Jurkat, Clone E6-1 (cell line): ENCODE results near the gene BOD1.

Source experiments
- DNase-seq: peaks from one replicate; pipeline ENCODE4 v3.0.0-alpha.2; 2011; ENCODE audit warnings: low read depth, low spot score
- H3K4me3 ChIP-seq: 2 replicates; pipeline ENCODE4 v1.5.1; 2011; ENCODE audit warnings: mild to moderate bottlenecking, low read length, control low read depth, moderate library complexity

Gene BOD1

GRCh38 chr5:173623296-173623771, 6.9 kb upstream of the BOD1 start:
- DNase-seq = no peak
- no peak overlapping the region for H3K4me3 ChIP-seq

GRCh38 chr5:173622183-173623047, 6.0 kb upstream of the BOD1 start:
- no peak overlapping the region for H3K4me3 ChIP-seq
- no peak for DNase-seq

GRCh38 chr5:173620784-173621183, 4.3 kb upstream of the BOD1 start:
- no peak overlapping the region for H3K4me3 ChIP-seq
- DNase-seq = no peak

GRCh38 chr5:173618927-173619519, 2.6 kb upstream of the BOD1 start:
- DNase-seq = peak; percentile 44
- no peak overlapping the region for H3K4me3 ChIP-seq

- peak overlapping the region; percentile 67 for H3K4me3 ChIP-seq
- peak; percentile 71 for DNase-seq
Measured at GRCh38 chr5:173615884-173616576, 420 bp downstream of the BOD1 start.

GRCh38 chr5:173614591-173614990, 1.9 kb downstream of the BOD1 start:
- H3K4me3 ChIP-seq = peak overlapping the region; percentile 67
- no peak for DNase-seq

GRCh38 chr5:173613433-173614159, 2.9 kb downstream of the BOD1 start:
- DNase-seq = no peak
- H3K4me3 ChIP-seq = no peak overlapping the region

GRCh38 chr5:173612948-173613347, 3.5 kb downstream of the BOD1 start:
- no peak for DNase-seq
- H3K4me3 ChIP-seq = no peak overlapping the region

GRCh38 chr5:173611706-173612105, 4.7 kb downstream of the BOD1 start:
- no peak for DNase-seq
- H3K4me3 ChIP-seq = no peak overlapping the region

- no peak for DNase-seq
- H3K4me3 ChIP-seq = no peak overlapping the region
Measured at GRCh38 chr5:173604141-173604540, 12.3 kb downstream of the BOD1 start.

- no peak overlapping the region for H3K4me3 ChIP-seq
- no peak for DNase-seq
Measured at GRCh38 chr5:173602423-173602822, 14.0 kb downstream of the BOD1 start.

GRCh38 chr5:173598686-173599085, 17.8 kb downstream of the BOD1 start:
- no peak for DNase-seq
- no peak overlapping the region for H3K4me3 ChIP-seq

- no peak for DNase-seq
- no peak overlapping the region for H3K4me3 ChIP-seq
Measured at GRCh38 chr5:173597304-173597703, 19.1 kb downstream of the BOD1 start.

GRCh38 chr5:173595841-173596240, 20.6 kb downstream of the BOD1 start:
- no peak for DNase-seq
- no peak overlapping the region for H3K4me3 ChIP-seq

GRCh38 chr5:173594061-173594460, 22.4 kb downstream of the BOD1 start:
- no peak for DNase-seq

GRCh38 chr5:173592050-173592669, 24.3 kb downstream of the BOD1 start:
- no peak for DNase-seq
- no peak overlapping the region for H3K4me3 ChIP-seq

More at GRCh38 chr5:173594061-173594460, 22.4 kb downstream of the BOD1 start:
- no peak overlapping the region for H3K4me3 ChIP-seq

- no peak overlapping the region for H3K4me3 ChIP-seq
- DNase-seq = no peak
Measured at GRCh38 chr5:173591056-173591514, 25.4 kb downstream of the BOD1 start.

GRCh38 chr5:173590436-173591055, 25.9 kb downstream of the BOD1 start:
- H3K4me3 ChIP-seq = no peak overlapping the region
- DNase-seq = no peak
